Esophagus muscularis mucosa (tissue), 3 donors: ENCODE data around the gene DLGAP4.

ENCODE experiments used
- CTCF ChIP-seq, 3 experiments: fragments of 200-600 bp in 2 of 3; fragments of 450-650 bp in 1 of 3; sonication (generic) in 2 of 3; IDR thresholded peaks; one replicate each; pipeline ENCODE4 v1.5.1; 2017 to 2019; ENCODE audit warnings: antibody characterized with exemption in 3 of 3, mild to moderate bottlenecking in 2 of 3, moderate library complexity in 1 of 3
- POLR2A ChIP-seq: fragments of 450-650 bp; IDR thresholded peaks from one replicate; pipeline ENCODE4 v1.6.1; 2017; ENCODE audit warnings: antibody characterized with exemption, moderate library complexity, mild to moderate bottlenecking, low read depth

GRCh38 chr20:36548704-36549627 lies 242.8 kb downstream of the DLGAP4 start:
- TF ChIP-seq CTCF (IDR thresholded peaks at IDR 0.05), result no peak
- TF ChIP-seq POLR2A, result no peak
